Right lobe of liver (tissue), 4 donors: ENCODE data around the gene PTPN5.

Source experiments
- CTCF ChIP-seq, 4 donors: fragments of 200-600 bp in 3 of 4; fragments of 450-650 bp in 1 of 4; IDR thresholded peaks; one replicate each; pipeline versions ENCODE4 v1.5.1 to v1.8.0; 2016 to 2022; ENCODE audit warnings: antibody characterized with exemption in 4 of 4, mild to moderate bottlenecking in 2 of 4
- POLR2A ChIP-seq: fragments of 450-650 bp; IDR thresholded peaks from one replicate; pipeline ENCODE4 v1.6.1; 2017; ENCODE audit warnings: antibody characterized with exemption, mild to moderate bottlenecking
- donor health status: DM: no; HTN: no; CAD: no.
- donor health status: DM: no; HTN: no; CAD: no.
- donor health status: DM: no; HTN: yes; CAD: no.

- TF ChIP-seq CTCF (IDR thresholded peaks at IDR 0.05) (no peak), POLR2A (no peak)
Measured at GRCh38 chr11:18704698-18705097, 86.9 kb downstream of the PTPN5 start.
